ENCODE results near the gene TMEM107.

TMEM107 gene

GRCh38 chr17:8162233-8162996 is 13.8 kb downstream of the TMEM107 start, which contains the start of gene VAMP2:
TSS of gene VAMP2 (minus strand) at chr17:8162948. CDS start at chr17:8162879, 69 bp downstream.
- no peak for DNase-seq (ENCODE audit: low read depth)

- DNase-seq (ENCODE audit: low read depth): no peak
Measured at GRCh38 chr17:8161289-8162232, 14.6 kb downstream of the TMEM107 start.

DNA sequence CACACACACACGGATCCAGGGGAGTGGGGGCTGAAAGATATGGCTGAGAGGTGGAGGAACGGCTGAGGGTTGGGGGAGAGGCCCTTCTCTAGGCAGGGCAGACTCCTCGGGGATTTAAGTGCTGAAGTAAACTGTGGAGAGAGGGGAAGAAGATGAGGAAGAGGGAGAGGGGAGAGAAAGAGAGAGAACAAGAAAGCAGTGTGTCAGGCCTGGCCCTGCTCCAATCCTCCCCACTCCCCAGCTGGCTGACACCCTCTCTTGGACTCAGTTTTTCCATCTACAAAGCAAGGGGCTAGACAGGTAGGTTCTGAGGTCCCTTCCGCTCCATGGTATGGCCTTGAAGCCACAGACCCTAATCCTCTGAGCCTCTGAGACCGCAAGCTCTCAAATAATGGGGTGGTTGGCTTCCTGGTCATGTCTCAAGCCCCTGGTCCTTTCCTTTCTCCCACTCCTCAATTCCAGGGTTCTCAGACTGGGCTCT is 15.4 kb downstream of the TMEM107 start:
- no peak for DNase-seq (ENCODE audit: low read depth)

DNA sequence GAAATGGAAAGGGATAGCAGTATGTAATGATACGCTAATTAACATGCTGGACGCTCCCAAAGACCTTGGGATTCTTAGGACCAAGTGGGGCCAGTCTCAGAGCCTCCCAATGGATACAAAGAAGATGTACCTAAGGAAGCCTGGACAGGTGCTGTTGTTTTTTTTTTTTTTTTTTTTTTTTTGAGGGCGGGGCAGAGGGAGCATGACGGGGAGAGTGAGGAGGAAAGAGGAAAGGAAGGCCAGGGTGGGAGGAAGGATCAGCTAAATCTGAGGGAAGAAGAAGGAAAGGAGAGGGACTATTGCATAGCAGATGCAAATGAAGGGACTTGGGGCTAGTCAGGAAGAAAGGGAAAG is 16.0 kb downstream of the TMEM107 start:
- no peak for DNase-seq (ENCODE audit: low read depth)

DNA sequence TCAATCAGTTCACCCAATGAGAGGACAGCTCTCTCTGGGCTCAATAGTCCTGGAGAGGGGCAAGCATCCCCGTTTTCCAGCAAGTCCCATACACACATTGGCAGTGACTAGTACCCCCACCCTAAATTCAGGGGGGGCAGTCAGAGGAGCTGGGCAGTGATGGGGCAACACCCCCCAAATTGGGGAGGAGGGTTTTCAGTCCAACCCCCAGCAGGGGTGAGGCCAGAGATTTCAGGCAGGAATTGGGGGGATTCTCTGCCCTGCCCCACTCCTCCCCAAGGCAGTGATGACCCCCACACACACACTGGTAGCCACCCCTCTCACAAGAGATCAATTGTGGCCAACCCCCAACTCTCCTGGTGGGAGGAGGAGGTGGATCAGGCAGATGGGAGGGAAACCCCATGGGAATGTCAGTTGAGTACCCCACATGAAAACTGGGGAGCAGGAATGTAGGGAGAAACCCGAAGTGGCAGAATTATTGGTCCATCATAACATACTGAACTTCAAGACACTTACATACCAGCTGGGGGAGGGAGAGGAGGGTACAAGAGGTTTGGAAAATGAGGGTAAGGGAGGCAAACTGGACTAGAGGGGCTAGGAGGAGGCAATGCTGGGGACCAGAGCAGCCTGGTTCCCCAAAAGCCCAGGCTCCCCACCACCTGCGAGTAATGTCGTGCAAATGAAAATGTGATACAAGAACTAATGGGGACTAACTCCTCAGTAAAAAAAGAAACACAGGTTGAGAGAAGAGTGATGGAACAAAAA is 16.5 kb downstream of the TMEM107 start:
- no peak for DNase-seq (ENCODE audit: low read depth)

DNA sequence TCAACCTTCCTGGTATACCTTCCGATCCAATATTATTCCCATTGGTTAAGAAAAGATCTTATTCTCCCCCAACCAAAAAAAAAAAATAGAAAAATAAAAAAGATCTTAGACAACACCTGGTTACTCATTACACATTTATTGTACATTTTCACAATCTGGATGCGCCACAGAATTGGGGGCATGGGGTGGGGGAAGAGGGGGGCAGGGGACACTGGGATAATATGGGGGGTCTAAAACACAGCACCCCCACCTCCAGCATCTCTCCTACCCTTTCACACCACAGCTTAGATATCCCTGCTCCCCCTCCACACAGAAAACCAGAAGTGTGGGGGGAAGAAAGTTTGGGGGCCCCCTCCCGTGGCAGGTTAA is 17.2 kb downstream of the TMEM107 start:
- no peak for DNase-seq (ENCODE audit: low read depth)

GRCh38 chr17:8158267-8159031 is 17.7 kb downstream of the TMEM107 start:
- DNase-seq (ENCODE audit: low read depth): no peak

- peak; percentile 93 for DNase-seq (ENCODE audit: low read depth)
Measured at GRCh38 chr17:8156246-8156992, 19.8 kb downstream of the TMEM107 start.

- no peak for DNase-seq (ENCODE audit: low read depth)
Measured at GRCh38 chr17:8155996-8156245, 20.3 kb downstream of the TMEM107 start.

DNA sequence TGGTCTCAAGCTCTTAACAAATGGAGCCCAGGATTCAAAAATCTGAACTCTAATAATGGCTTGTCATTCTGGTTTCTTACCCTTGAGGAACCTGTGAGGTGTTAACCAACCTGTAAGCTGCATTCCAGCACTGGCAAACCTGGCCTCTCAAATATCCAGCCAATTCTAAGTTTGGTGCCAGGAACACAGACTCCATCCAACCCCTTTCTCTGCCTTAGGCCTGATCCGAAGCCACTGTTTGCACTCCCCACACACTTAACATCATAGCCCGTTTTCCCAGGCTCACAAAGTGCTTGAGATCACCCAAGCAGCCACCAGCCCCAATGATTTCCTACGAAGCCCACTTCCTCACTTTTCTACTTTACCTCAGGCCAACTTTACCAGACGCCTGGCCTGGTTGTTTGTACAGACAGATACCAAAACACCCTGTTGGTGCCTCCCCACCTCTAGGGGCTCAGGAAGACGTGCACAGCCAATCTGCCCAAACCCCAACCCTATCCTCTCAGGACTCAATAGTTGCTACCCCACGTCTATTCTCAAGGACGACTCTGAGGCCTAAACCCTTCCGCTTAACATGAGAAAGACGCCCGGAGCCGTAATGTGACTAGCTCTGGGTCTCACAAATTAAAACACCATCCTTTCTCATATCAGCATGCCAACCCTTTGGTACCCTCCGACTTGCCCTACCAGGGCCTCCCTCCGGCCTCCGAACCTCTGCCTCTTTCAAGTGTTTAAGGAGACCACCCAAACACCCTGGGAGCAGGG is 20.8 kb downstream of the TMEM107 start:
- DNase-seq (ENCODE audit: low read depth): no peak

GRCh38 chr17:8154608-8155155 is 21.5 kb downstream of the TMEM107 start:
- no peak for DNase-seq (ENCODE audit: low read depth)

DNA sequence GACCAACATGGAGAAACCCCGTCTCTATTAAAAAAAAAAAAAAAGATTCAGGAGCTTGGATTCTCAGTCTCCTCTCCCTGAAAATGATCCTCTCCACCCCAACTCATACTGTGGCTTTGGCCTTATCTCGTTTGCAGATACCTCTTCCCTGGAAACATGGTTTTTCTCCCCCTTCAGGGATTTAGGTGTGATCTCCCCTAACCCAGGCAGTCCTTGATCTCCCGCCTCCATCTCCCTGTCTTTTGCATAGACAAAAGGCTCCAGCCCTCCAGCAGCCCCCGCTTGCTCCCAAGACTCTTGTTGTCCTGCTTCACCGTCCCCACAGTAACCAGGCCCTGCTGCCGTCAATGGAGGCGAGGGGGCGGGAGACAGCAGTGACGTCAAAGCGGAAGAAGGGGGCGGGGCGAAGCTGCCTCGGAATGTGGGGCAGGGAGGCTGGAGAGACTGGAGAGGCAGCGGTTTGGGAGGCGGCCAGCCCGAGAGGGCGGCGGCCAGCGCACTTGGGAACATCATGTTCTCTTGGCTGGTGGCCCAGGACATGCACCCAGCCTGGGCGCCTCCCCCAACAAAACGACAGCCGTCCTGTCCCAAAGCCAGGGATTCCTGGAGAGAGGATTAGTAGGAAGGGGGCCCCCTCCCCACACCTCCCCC is 22.1 kb downstream of the TMEM107 start:
- DNase-seq (ENCODE audit: low read depth): no peak

- no peak for DNase-seq (ENCODE audit: low read depth)
Measured at GRCh38 chr17:8153525-8153956, 22.6 kb downstream of the TMEM107 start.

- DNase-seq (ENCODE audit: low read depth): no peak
Measured at GRCh38 chr17:8153031-8153451, 23.1 kb downstream of the TMEM107 start.

GRCh38 chr17:8152112-8152775 is 23.9 kb downstream of the TMEM107 start, which contains the start of gene PER1:
TSS of gene PER1 (minus strand) at chr17:8152404. CDS start at chr17:8150706, 1,698 bp downstream.
- DNase-seq (ENCODE audit: low read depth): peak; percentile 77

- no peak for DNase-seq (ENCODE audit: low read depth)
Measured at GRCh38 chr17:8151641-8152111, 24.5 kb downstream of the TMEM107 start.

DNA sequence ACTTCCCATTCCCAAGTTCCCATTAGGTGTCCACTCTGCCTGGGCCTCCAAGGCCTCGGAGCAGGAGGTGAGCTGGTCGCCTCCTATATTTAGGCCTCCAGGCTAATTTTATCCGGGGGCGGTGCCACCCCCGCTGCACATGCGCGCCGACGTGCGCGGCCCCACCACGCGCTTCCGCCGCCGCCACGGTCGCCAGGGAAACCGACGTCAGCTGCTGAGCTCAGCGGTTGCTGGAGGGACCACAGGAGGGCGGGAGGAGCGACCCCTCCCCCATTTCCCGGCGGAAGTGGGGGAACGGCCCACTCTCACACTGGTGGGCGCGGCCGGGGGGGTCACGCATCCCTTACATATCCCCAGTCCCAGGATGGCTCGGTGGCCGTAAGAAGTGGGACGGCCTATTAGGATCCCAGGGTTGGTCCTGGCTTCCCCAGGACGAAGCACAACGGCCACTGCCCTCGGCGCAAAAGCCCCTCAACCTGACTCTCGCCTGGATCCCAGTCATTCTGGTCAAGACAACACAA is 25.0 kb downstream of the TMEM107 start:
- no peak for DNase-seq (ENCODE audit: low read depth)
